Stimulated activated CD4-positive, alpha-beta T cell treated with anti-CD3 and anti-CD28 coated beads, Interleukin-1b, Interleukin-23, amount 100 ng/mL, for 4 hours (primary cell): ENCODE measurements around the gene NLRP14.

Source experiments
- DNase-seq, 2 donors: peaks; one replicate each; pipeline ENCODE4 v3.0.0-alpha.2; 2020; ENCODE audit warnings: low read depth in 2 of 2

The NLRP14 gene, protein sequence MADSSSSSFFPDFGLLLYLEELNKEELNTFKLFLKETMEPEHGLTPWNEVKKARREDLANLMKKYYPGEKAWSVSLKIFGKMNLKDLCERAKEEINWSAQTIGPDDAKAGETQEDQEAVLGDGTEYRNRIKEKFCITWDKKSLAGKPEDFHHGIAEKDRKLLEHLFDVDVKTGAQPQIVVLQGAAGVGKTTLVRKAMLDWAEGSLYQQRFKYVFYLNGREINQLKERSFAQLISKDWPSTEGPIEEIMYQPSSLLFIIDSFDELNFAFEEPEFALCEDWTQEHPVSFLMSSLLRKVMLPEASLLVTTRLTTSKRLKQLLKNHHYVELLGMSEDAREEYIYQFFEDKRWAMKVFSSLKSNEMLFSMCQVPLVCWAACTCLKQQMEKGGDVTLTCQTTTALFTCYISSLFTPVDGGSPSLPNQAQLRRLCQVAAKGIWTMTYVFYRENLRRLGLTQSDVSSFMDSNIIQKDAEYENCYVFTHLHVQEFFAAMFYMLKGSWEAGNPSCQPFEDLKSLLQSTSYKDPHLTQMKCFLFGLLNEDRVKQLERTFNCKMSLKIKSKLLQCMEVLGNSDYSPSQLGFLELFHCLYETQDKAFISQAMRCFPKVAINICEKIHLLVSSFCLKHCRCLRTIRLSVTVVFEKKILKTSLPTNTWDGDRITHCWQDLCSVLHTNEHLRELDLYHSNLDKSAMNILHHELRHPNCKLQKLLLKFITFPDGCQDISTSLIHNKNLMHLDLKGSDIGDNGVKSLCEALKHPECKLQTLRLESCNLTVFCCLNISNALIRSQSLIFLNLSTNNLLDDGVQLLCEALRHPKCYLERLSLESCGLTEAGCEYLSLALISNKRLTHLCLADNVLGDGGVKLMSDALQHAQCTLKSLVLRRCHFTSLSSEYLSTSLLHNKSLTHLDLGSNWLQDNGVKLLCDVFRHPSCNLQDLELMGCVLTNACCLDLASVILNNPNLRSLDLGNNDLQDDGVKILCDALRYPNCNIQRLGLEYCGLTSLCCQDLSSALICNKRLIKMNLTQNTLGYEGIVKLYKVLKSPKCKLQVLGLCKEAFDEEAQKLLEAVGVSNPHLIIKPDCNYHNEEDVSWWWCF

GRCh38 chr11:7020183-7020917 is at the start of gene NLRP14, which contains the start of gene ZNF214:
Gene NLRP14 (plus strand): TSS chr11:7020479. CDS start chr11:7038587, 18,108 bp downstream.
Gene ZNF214 (minus strand): TSS chr11:7020346. CDS start chr11:7002835, 17,511 bp downstream.
- DNase-seq, result no peak

- DNase-seq, result no peak
Measured at GRCh38 chr11:6979365-6979764, 40.9 kb upstream of the NLRP14 start.

DNA sequence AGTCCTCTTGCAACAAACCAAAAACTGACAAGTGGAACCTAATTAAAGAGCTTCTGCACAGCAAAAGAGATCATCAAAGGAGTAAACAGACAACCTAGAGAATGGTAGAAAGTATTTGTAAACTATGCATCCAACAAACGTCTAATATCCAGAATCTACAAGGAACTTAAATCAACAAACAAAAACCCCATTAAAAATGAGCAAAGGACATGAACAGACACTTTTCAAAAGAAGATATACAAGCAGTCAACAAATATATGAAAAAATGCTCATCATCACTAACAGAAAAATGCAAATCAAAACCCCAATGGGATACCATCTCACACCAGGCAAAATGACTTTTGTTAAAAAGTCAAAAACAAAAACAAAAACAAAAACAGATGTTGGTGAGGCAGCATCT is 33.8 kb upstream of the NLRP14 start:
- DNase-seq, result no peak

GRCh38 chr11:6988506-6988905 is 31.8 kb upstream of the NLRP14 start:
- no peak for DNase-seq

- DNase-seq, result no peak
Measured at GRCh38 chr11:6991227-6991626, 29.1 kb upstream of the NLRP14 start.

DNA sequence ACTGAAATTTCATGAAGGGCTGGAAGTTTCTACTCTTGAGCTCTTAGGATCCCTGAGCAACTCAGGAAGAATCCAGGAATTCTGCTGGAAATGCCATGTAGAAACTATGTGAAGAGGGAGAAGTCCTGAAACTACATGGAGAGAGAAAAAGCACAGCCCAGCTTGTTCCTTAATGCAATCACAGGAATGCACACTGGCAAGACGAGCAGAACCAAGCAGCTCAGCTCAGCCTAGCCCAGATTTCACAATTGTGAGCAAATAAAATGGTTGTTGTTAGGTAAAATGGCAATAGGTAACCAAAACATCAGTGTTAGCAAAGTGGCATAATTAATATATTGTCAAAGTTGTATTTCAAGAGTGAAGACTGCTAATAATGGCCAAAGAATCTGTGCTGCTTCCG is 28.3 kb upstream of the NLRP14 start:
- no peak for DNase-seq

DNA sequence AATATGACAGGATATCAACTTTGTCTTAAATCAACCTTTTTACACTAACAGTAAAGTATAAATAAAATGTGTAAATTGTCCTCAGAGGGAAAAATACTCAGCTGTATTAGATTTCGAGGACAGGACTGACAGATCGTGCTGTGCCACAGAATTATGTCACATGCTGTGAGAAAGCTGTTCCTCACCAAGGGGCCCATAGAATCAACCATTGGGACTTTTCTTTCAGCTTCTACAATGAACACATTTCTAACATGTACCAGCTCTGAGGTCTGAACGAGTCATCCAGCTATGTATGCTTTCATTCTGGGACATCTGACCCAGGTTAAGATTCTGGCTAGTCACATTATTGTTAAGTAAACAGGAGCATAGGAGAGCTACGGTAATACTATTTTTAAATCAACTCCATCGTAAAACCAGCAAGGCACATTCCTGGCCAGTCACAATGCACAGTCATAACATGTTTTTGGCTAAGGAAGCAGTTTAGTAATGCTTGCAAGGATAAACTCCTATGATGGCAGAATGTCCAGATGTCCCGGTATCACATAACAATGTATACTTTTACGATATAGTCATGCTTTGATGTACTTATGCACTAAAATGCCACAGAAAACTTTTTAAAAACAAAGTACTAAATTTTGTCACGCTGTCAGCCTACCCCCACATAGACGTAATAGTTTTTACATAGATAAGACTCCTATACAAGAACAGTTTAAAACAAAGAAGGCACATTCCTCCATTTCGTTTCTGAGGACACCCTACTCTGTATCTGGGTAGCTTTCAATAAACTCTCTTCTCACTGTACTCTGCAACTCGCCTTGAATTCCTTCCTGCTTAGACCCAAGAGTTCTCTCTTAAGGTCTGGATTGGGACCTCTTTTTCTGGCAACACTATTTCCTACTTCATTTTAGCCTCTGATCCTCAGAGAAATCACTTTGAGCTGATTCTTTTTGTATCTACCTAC is 27.5 kb upstream of the NLRP14 start:
- DNase-seq, result no peak

DNA sequence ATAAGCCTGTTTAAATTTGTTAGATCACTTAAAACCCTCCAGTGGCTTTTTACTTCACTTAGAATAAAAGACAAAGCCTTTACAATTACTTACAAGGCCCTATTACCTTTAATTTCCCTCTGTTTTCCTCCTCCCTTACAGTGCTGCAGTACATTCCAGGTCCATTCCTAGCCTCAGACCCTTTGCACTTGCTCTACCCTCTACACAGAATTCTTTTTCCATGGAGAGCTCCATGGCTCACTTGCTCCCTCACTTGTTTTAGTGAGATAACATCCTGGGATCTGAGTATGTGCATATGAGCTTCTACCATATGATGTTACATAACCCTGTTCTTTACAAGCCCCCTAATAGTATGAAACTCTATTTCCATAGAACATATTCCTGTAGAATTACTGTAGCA is 24.6 kb upstream of the NLRP14 start:
- DNase-seq, result no peak

DNA sequence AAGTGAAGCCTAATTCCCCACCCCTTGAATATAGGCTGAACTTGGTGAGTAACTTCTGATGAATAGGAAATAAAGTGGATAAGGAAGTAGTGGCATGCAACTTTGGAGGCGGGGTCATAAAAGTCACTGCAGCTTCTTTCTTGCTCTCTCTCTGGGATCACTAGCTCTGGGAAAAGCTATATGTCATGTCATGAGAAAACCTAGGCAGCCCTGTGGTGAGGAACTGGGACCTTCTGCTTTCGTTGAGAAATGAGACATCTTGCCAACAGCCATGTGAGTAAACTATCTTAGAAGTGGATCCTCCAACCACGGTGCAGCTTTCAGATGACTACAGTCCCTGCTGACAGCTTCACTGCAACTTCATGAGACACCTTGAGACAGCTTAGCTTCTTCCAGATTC is 15.8 kb upstream of the NLRP14 start:
- DNase-seq, result no peak

DNA sequence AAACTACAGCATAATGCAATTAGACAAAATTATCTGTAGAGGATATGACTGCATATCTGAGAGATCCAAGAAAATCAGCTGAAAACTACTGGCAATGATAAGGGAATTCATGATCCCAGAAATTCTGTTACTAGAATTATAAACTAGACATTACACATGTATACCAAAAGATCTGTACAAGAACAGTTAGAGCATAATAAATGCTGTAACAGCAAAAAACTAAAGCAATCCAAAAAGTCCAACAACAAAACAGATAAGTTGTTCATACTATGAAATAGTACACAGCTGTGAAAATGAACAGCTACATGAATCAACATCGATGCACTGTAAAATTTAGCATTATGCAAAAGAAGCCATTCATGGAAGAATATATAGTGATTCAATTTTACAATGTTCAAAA is 6.2 kb upstream of the NLRP14 start:
- no peak for DNase-seq

DNA sequence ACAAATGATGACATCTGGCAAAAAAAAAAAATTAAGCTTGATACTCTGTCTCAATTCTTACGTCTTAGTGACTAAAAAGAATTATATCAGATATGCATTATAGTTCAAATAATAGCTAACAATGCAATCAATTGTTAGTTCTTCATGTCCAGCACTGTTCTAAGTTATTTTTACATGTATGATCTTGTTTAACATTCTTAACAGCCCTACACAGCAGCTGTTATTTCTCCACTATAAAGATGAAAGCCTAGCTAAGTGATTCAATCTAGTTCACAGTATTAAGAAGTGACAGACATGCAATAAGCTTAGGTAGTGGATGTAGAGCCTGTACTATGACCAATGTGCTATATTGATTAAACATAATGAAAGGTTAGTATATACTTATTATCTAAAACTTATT is 4.3 kb upstream of the NLRP14 start:
- no peak for DNase-seq

DNA sequence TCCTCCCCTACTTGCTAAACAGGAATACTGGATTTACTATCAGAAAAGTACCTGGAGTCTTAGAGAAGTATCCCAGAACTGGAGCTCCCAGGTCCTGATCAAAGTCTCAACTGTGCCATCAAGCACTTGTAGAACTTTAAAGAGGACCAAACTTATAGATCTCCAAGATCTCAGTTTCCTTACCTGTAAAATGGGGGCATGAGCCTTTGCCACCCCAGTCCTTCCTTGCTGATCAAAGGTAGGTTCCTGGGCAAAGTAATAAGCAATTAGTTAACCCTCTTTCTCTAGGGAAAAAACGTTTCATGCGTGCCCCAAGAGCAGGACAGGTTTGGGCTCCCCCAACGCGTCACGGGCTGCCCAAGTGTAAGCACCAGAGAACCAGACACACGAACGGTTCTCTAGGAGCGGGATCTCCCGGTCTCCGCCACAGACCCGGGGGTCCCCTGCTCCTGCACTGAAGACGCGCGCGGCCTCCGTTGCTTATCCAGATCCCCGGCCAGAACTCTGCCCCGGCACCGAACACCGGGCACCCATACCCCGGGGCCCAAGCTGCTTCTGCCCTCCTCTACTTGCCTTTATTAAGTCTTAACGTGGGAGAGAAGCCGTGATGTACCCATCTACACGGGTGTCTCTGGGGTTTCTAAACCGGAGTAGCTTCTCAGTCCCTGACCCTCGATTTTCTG is 638 bp upstream of the NLRP14 start:
- DNase-seq, result no peak

DNA sequence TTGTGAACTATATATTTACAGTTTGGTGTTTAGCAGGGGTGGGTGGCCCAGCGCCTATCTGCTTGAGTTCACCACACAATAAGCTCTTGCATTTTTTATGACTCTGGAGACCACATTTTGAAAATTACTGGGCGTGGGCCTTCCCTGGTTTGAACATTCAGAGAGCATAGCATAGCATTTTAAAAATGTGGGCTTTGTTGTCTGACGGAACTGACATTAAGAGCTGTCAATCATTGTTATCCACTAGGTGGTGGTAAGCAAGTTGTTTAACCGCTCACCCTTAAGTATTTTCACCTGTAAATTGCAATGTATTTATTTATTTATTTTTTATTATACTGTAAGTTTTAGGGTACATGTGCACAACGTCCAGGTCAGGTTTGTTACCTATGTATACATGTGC is 1.0 kb downstream of the NLRP14 start:
- no peak for DNase-seq

GRCh38 chr11:7028141-7028540 is 7.9 kb downstream of the NLRP14 start:
- no peak for DNase-seq

DNA sequence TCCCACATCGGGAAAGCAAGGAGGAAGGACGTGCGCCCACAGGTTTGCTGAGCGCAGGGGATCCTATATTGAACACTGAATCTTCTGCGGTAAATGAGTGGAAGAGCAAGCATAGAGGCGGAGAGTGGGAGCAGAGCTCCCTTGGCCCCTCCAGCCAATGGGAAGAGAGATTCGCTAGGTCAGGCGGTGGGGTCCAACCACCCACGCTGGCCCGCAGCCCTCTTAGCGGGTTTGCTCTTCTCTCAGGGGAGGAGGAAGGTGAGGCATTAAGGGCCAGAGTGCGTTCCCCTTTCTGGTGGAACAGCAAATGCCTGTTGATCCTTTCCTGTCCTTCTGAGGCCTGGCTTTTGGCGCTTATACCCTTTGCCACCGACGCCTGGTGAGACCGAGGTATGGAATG is 10.6 kb downstream of the NLRP14 start:
- no peak for DNase-seq

DNA sequence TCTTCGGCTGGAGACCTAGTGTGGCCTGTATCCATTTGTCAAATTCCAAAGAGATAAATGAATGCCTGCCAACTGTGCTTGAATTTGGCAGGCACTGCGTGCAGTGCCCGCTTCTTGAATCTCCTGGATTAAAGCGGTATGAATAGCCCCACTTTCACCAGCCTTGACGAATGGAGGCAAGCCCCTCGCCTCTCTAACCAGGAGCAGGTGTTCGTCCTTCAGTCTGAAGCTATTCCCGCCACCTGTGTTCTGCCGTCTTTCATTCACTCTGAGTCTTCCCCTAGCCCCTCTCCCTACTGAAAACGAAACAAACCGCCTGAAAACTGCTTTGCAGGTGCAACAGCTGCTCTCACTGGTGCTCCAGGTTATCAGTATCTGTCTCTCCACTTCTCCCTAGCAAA is 11.2 kb downstream of the NLRP14 start:
- no peak for DNase-seq

- DNase-seq, result no peak
Measured at GRCh38 chr11:7032692-7033091, 12.4 kb downstream of the NLRP14 start.

GRCh38 chr11:7034019-7034418 is 13.7 kb downstream of the NLRP14 start:
- no peak for DNase-seq

GRCh38 chr11:7046474-7047175 is 26.3 kb downstream of the NLRP14 start:
- DNase-seq, result no peak
